Measurements from ENCODE around the gene TRA2B. TPM values are rescaled to one million over a fixed set of nuclear protein-coding genes. Genes with fewer than 3 reads are reported as not detected.

TRA2B gene
- total RNA-seq, result 132 and 205 TPM in 2 replicates

GRCh38 chr3:185937689-185938374 is at the start of gene TRA2B:
TRA2B (minus strand) TSS chr3:185938014; CDS start chr3:185937860, 154 bp downstream.

Other genes starting within 250 kb of the TRA2B start
- gene IGF2BP2, start 113.0 kb downstream of the TRA2B start, total RNA-seq, result 42.4 and 67.0 TPM in 2 replicates
- 24.7 and 30.6 TPM in 2 replicates for gene ETV5, start 171.1 kb upstream of the TRA2B start, total RNA-seq

Measured in cardiac atrium fibroblast (primary cell).